Stimulated activated effector memory CD8-positive, alpha-beta T cell treated with anti-CD3 and anti-CD28 coated beads, Interleukin-12 subunit alpha, Interleukin-12 subunit beta, amount 100 ng/mL, for 72 hours (primary cell): ENCODE data around the gene CDK3.

Source experiments
- ATAC-seq: fragments of 150-1000 bp; cut with Tn5 transposase; 2 replicates; pipeline ENCODE4 v1.10.0; 2021
- DNase-seq, 2 donors: peaks; one replicate each; pipeline ENCODE4 v3.0.0; 2021 to 2022; ENCODE audit warnings: low spot score in 2 of 2
- H3K27ac Mint-ChIP-seq: one replicate; pipeline ENCODE4 v1.8.0; 2022; ENCODE audit warnings: mild to moderate bottlenecking, mixed read lengths
- H3K36me3 Mint-ChIP-seq: one replicate; pipeline ENCODE4 v1.8.0; 2022; ENCODE audit warnings: mild to moderate bottlenecking, mixed read lengths
- H3K4me1 Mint-ChIP-seq: one replicate; pipeline ENCODE4 v1.8.0; 2022; ENCODE audit warnings: mixed read lengths
- H3K4me3 Mint-ChIP-seq: one replicate; pipeline ENCODE4 v1.8.0; 2022; ENCODE audit warnings: mild to moderate bottlenecking, mixed read lengths
- H3K9me3 Mint-ChIP-seq: one replicate; pipeline ENCODE4 v1.8.0; 2022; ENCODE audit warnings: mixed read lengths

The CDK3 gene

DNA sequence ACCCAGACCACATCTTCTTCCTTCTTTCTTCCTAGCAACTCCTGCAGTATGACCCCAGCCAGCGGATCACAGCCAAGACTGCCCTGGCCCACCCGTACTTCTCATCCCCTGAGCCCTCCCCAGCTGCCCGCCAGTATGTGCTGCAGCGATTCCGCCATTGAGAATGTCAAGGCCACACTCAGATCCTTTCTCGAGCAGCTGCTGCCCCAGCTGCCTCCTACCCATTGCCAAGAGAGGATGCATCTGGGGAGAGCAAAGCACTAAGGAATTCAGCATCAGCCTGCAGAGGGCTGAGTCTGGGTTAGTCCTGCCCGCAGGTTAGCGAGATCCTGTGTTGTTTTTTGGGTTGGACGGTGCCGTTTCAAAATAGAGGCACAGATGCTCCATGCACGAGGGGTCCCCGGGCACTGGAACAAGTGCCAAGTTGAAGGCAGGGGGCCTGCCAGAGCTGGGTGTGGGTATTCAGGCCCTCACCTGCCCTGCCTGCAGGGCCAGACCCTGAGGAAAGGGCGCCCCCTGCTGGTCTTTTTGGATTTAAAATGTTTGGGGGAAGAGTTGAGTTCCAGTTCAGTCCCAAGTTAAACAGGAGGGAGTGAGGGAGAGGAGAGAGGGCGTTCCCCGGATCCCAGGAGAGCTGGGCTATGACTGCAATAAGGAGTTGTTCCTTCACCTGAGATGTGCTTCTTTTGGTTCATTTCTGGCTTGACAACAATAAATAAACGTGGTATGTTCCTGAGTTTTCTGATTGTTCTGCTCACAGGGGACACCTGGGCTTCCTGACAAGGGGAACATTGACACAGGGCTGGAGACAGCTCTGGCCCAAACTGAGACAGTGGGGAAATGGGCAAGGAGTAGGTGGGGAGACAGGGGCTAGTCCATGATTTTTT is 4.9 kb downstream of the CDK3 start:
- Mint-ChIP-seq H3K4me1 (peaks cover 21% of the 10 kb centered on the region), H3K9me3 (no peaks in the 10 kb centered on the region), H3K27ac (no peak overlapping the region), H3K4me3 (no peak overlapping the region), H3K36me3 (peaks cover 15% of the 10 kb centered on the region)
- peak; percentile 65 for ATAC-seq
- peak; percentile 87 to 92 for DNase-seq

DNA sequence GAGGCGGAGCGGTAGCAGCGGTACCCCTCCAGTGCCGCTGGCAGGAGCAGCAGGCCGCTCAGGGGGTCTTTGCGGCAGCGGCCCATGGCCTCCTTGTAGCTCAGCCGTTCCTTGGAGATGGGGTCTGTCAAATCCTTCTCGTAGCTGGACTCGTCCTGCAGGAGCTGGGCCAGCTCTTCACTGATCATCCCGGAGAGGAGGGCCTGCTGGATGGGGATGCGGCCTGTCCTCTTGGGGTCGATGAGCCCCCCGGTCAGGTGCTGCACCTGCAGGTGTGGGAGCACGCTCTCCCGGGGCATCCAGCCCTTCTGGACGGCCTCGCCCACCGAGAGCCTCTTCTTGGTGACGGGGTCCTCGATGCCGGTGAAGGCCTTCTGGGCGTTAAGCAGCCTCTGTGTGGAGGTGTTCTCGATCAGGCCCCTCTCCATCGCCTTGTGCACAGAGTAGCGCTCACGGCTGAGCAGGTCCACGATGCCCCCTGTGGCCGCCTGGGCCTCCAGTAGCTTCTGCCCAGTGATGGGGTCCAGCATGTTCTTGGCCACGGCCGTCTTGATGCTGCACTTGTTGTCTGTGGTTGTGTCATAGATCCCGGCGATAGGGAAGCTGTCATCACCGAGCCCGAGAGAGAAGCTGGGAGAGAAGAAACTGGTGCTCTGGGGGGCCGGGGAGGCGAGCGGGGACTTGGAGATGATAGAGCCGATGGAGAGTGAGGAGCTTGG is 6.6 kb downstream of the CDK3 start:
- H3K27ac Mint-ChIP-seq = no peak overlapping the region
- no peak for ATAC-seq

DNA sequence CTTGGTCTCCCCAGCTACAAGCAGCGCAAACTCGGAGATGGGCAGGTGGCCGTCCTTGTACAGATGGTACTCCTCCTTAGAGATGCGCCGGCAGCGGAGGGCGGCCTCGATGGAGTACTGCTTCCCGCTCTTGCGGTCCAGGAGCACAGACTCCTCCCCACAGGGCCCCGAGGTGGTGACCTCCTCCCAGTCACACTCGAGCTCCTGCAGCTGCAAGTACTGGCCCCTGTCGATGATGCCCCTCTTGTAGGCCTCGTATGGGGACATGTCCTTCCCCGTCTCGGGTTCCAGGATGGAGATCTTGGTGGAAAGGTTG is 7.2 kb downstream of the CDK3 start:
- Mint-ChIP-seq H3K27ac (no peak overlapping the region), H3K4me3 (no peak overlapping the region), H3K9me3 (no peaks in the 10 kb centered on the region), H3K36me3 (peaks cover 15% of the 10 kb centered on the region), H3K4me1 (peaks cover 21% of the 10 kb centered on the region)
- DNase-seq (no peak), ATAC-seq (no peak)

More for the DNA sequence above, 6.6 kb downstream of the CDK3 start:
- H3K36me3 Mint-ChIP-seq = peaks cover 15% of the 10 kb centered on the region
- H3K4me1 Mint-ChIP-seq = peaks cover 21% of the 10 kb centered on the region
- no peaks in the 10 kb centered on the region for H3K9me3 Mint-ChIP-seq
- H3K4me3 Mint-ChIP-seq = no peak overlapping the region
- DNase-seq = no peak

DNA sequence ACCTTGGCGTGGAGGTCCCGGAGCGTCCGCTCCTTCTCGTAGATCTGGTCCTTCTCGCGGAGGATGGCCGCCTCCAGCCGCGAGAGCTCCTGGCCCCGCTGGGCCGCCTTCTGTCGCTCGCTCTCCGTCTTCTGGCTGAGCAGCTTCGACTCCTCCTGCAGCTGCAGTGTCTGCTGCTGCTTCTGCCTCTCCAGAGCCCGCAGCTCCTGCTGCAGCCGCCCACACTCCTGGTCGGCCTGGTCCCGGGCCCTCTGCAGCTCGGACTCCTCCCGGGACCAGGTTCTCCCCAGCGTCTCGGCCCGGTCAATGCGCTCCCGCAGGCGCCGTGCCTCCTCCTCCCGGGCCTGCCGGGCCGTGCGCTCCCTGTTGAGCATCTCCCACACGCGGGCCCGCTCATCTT is 7.6 kb downstream of the CDK3 start:
- DNase-seq (no peak), ATAC-seq (no peak)
- H3K4me3 Mint-ChIP-seq = no peak overlapping the region
- no peak overlapping the region for H3K27ac Mint-ChIP-seq
- peaks cover 21% of the 10 kb centered on the region for H3K4me1 Mint-ChIP-seq
- no peaks in the 10 kb centered on the region for H3K9me3 Mint-ChIP-seq
- H3K36me3 Mint-ChIP-seq = peaks cover 15% of the 10 kb centered on the region

DNA sequence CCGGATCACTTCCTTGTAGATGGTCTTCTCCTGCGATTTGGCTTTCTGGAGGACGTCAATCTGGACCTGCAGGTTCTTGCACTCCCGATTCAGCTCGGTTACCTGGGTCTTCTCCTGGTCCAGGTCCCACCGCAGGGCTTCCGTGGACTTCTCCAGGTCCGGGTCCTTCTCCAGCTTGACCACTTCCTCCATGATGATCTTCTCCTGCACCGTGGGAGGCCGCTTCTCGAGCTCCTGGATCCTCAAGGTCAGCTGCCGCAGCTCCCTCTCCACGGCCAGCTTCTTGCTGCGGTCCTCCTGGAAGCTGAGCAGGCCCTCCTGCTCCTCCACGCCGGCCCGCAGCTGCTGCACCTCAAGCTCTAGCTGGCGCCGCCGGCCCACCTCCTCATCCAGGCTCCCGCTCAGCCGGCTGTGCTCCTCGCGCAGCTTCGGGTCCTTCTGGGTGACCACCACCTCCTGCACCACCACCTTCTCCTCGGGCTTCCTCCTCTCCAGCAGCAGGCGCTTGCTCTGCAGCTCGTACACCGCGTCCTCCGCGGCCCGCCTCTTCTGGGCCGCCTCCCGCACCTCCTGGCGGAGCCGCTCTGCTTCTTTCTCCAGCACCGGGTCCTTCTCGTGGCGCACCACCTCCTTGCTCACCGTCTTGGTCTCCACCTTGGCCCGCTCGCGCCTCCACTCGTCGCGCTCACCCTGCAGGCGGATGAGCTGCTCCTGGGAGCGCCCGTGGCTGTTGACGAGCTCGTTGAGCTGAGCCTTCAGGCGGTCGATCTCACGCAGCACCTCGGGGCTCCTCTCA is 8.2 kb downstream of the CDK3 start:
- Mint-ChIP-seq H3K9me3 (no peaks in the 10 kb centered on the region), H3K27ac (no peak overlapping the region), H3K4me1 (peaks cover 25% of the 10 kb centered on the region), H3K36me3 (peaks cover 15% of the 10 kb centered on the region), H3K4me3 (no peak overlapping the region)
- DNase-seq (no peak), ATAC-seq (no peak)

DNA sequence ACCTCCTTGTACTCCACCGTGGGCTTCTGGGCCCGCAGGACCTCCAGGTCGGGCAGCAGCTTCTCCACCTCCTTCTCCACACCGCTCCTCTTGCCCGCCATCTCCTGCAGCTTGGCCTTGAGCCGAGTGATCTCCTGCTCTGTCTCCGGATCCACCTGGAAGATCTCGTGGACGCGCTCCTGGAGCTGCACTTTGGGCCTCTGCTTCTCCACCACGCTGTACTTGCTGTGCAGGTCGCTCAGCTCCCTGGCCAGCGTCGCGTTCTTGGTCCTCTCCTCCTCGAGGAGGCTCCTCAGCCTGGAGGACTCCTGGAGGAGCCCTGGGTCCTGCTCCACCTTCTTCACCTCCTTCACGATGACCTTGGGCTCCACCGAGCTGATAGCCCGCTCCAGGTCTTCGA is 8.8 kb downstream of the CDK3 start:
- H3K4me3 Mint-ChIP-seq = no peak overlapping the region
- peaks cover 10% of the 10 kb centered on the region for H3K36me3 Mint-ChIP-seq
- peaks cover 31% of the 10 kb centered on the region for H3K4me1 Mint-ChIP-seq
- no peak for DNase-seq
- no peak for ATAC-seq
- H3K27ac Mint-ChIP-seq = no peak overlapping the region
- H3K9me3 Mint-ChIP-seq = no peaks in the 10 kb centered on the region

DNA sequence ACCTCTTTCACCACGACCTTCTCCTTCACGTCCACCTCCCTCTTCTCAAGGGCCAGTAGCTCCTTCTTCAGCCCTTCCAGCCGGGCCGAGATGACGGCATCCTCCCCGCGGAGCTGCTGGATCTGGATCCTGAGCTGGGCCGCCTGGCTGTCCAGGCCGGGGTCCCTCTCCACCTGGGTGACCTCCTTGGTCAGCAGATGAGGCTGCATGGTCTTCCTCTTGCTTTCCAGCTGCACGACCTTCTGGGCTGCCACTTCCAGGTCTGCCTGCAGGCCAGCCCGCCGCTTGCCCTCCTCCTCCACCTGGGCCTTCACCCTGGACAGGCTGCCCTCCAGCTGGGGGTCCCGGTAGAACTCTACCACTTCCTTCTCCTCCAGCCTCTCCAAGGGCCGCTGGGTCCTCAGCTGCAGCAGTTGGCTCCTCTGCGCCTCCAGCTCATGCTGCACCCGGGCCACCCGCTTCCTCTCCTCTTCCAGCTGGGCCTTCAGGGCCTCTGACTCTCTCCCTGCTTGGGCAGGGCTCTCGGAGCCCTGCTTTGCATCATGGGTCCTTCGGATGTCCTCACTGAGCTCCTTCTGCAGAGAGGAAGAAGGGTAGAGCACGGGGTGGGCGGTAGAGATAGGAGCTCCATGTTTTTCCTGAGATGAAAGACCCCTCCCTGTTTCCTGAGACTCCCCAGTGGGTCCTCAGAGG is 9.5 kb downstream of the CDK3 start:
- no peak for ATAC-seq
- Mint-ChIP-seq H3K4me1 (peaks cover 32% of the 10 kb centered on the region), H3K9me3 (no peaks in the 10 kb centered on the region), H3K27ac (no peak overlapping the region), H3K36me3 (peaks cover 6% of the 10 kb centered on the region), H3K4me3 (no peak overlapping the region)
- DNase-seq = no peak

DNA sequence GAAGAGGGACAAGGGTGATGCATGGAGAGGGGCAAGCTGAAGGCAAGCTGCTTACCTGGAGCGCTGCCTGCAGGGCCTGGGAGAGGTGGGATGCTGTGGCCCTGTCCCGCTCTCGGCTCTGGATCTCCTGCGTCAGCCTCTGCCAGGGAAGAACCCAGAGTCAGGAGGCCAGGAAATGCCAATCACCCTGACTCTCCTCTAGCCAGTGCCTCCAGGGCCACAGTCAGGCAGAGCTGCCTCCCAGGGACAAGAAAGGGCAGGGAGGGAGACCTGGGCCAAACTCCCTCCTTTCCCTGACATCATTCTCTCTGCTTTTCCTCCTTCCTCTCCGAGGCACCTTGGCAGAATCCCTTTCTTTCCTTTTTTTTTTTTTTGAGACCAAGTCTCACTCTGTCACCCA is 11.3 kb downstream of the CDK3 start:
- H3K9me3 Mint-ChIP-seq = no peaks in the 10 kb centered on the region
- no peak overlapping the region for H3K4me3 Mint-ChIP-seq
- peaks cover 24% of the 10 kb centered on the region for H3K4me1 Mint-ChIP-seq
- H3K36me3 Mint-ChIP-seq = peaks cover 6% of the 10 kb centered on the region
- DNase-seq (no peak), ATAC-seq (no peak)
- H3K27ac Mint-ChIP-seq = peak overlapping the region; percentile 20

DNA sequence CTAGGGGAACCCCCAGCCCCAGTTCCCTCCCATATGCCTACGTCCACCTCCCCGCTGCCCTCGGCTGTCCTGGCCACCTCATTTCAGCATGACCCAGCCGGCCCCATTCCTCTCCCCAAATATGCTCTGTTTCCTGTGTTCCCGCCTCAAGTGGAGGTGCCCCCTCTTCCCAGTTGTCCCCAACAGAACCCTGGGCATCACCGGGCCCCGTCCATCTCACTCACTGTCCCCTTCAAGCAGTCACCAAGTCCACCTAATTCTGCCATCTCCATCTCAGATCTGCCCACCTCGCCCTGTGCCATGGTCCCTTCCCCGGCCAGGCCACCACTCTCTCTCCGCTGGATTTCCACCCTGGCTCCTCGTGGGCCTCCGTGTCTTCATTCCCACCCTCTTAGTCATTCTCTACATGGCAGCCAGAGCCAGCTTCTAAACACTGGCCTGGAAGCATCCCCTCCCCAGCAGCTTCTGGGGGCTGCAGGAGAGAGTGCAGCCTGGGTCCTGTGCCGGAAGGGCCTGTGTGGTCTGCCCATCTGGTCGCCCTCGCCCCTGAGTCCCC is 12.8 kb downstream of the CDK3 start:
- Mint-ChIP-seq H3K4me3 (no peak overlapping the region), H3K4me1 (peaks cover 24% of the 10 kb centered on the region), H3K9me3 (no peaks in the 10 kb centered on the region), H3K36me3 (peaks cover 6% of the 10 kb centered on the region), H3K27ac (peak overlapping the region; percentile 32)
- no peak for ATAC-seq
- no peak for DNase-seq

DNA sequence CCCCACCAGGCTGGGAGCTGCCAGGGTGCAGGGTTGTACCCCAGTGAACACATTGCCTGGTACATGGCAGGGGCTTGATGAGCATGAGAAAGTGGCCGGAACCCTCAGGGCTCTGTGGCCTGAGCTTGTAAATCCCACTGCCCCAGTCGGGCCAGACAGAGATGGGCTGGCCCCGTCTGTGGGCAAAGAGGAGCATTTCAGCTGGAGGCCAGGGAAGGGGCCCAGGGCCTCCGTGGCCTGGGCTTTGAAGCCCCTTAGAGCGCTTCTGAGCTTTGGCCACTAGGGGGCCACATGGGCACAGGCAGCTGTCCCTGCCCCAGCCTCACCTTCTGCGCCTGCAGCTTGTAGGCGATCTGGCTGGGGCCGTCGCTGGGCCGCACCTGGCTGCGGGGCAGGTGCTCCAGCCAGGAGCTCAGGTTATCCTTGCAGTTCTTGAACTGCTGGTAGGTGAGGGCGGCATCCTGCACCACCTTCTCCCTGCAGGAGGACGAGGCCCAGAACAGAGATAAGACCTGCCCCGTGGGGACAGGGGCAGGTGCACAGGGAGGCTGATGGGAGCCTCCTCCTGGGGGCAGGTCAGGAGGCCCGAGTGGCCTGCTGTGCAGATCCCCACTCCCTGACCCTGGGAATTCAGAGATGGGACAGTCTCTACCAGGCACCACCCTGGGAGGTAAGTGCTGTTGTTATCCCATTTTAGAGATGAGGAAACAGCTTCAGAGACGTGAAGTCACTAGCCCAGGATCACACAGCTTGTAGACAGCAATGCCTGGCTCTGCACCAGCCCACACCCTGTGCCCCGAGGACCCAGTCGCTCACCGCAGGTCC is 13.7 kb downstream of the CDK3 start:
- peak; percentile 90 for ATAC-seq
- peak overlapping the region; percentile 73 for H3K27ac Mint-ChIP-seq
- DNase-seq = peak; percentile 68 to 87
- H3K36me3 Mint-ChIP-seq = peaks cover 3% of the 10 kb centered on the region
- H3K4me1 Mint-ChIP-seq = peaks cover 21% of the 10 kb centered on the region
- no peaks in the 10 kb centered on the region for H3K9me3 Mint-ChIP-seq
- no peak overlapping the region for H3K4me3 Mint-ChIP-seq

DNA sequence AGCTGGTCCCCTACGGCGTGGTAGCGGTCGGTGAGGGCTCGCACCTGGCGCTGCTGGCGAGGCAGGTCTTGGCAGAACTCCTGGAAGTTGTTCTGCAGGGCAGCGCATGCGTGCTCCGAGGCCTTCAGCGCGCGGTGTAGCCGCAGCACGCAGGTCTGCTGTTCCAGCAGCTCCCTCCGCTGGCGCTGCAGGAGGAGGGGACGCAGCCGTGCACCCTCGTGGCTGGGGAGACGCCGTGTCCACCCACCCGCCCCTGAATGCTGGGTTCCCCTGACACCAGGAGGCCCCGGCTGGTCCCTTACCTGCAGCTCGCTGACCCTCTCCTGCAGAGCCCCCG is 14.2 kb downstream of the CDK3 start:
- H3K4me1 Mint-ChIP-seq = peaks cover 19% of the 10 kb centered on the region
- no peaks in the 10 kb centered on the region for H3K36me3 Mint-ChIP-seq
- DNase-seq (no peak), ATAC-seq (no peak)
- H3K9me3 Mint-ChIP-seq = no peaks in the 10 kb centered on the region
- H3K4me3 Mint-ChIP-seq = no peak overlapping the region
- H3K27ac Mint-ChIP-seq = no peak overlapping the region

DNA sequence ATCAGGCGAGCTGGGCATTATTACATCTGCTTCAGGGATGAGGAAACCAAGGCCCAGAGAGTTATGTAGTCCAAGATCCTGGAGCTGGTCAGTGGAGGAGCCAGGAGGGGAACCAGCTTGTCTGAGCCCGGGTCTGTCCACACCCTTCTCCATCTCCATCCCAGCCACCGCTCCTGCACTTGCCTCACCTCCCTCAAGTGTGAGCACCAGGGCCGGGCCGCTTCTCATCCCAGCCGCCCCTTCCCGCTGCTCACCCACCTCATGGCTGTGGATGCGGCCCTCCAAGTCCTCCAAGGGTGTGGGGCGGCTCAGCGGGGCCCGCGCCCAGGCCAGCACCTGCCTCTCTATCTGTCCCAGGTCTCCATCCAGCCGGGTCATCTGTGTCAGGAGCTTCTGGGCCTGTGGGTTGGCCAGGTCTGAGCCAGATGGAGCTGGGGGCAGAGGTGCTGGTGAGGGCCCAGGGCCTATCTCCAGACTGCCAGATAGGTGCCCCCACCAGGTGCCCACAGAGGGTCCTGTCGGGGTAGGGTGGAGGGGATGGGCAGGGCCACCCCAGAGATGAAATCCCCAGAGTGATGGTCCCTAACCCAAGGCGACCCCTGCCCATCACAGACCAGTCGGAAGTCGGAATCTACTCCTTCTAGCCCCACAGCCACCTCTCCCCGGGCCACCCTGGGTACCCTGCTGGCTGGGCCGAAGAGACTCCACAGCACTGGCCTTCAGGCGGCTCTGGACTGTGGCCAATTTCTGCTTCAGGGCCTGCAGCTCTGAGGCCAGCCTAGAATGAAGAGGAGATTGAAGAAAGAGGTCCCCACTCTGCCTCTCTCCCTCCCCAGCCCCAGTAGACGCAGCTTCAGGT is 17.1 kb downstream of the CDK3 start:
- no peaks in the 10 kb centered on the region for H3K9me3 Mint-ChIP-seq
- no peak overlapping the region for H3K4me3 Mint-ChIP-seq
- no peaks in the 10 kb centered on the region for H3K36me3 Mint-ChIP-seq
- H3K27ac Mint-ChIP-seq = peak overlapping the region; percentile 10
- no peak for ATAC-seq
- DNase-seq = no peak
- peaks cover 19% of the 10 kb centered on the region for H3K4me1 Mint-ChIP-seq

DNA sequence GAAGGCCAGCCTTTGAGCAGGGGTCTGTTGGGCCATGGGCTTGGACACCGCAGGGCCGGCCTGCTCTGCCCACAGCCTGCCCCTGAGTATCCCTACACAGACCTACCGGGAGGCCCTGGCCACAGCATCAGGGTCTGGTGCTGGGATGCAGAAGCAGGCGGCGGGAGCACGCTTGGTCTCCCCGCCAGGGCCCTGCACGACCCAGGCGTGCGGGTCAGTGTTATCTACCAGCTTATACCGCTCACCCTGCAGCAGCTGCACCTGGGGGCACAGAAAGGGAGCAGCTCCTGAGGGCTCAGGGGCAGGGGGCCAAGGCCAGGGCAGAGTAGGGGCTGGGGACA is 17.7 kb downstream of the CDK3 start:
- no peak for ATAC-seq
- Mint-ChIP-seq H3K9me3 (no peaks in the 10 kb centered on the region), H3K36me3 (no peaks in the 10 kb centered on the region)

DNA sequence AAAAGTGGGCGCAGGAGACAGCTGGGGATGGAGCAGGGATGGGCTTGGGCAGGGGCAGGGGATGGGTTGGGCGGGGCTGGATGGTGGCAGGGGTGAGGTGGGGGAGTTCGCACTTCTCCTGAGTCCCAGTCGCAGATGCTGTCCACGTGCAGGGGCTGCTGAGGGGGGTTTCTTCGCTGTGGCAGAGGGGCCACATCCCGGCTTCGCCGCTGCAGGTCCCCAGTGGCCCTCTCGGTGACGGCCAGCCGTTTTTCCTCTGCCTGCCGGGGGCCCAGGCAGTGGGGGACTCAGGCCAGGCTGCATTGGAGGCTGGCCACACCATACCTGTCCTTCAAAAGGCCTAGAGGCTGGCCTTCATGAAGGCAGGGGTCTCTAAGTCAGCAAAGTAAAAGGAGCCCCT is 18.1 kb downstream of the CDK3 start:
- H3K27ac Mint-ChIP-seq = no peak overlapping the region
- DNase-seq (no peak), ATAC-seq (no peak)
- no peaks in the 10 kb centered on the region for H3K9me3 Mint-ChIP-seq
- no peaks in the 10 kb centered on the region for H3K36me3 Mint-ChIP-seq
- H3K4me3 Mint-ChIP-seq = no peak overlapping the region
- peaks cover 15% of the 10 kb centered on the region for H3K4me1 Mint-ChIP-seq

More for the DNA sequence above, 17.7 kb downstream of the CDK3 start:
- H3K27ac Mint-ChIP-seq = no peak overlapping the region
- peaks cover 19% of the 10 kb centered on the region for H3K4me1 Mint-ChIP-seq
- no peak for DNase-seq
- no peak overlapping the region for H3K4me3 Mint-ChIP-seq
